CD4-positive, alpha-beta T cell treated with Interleukin-6 at 100 ng/mL for 8 hours (primary cell): ENCODE measurements around the gene PIGA.
"Not testable (repeated sequence)": the region's sequence is repeated elsewhere in the genome, so short reads cannot be mapped to it uniquely, and the experiment has no call there.

Source experiments
- DNase-seq: peaks from one replicate; pipeline ENCODE4 v3.0.0-alpha.2; 2020; ENCODE audit warnings: mixed read lengths, low spot score

The PIGA gene

DNA sequence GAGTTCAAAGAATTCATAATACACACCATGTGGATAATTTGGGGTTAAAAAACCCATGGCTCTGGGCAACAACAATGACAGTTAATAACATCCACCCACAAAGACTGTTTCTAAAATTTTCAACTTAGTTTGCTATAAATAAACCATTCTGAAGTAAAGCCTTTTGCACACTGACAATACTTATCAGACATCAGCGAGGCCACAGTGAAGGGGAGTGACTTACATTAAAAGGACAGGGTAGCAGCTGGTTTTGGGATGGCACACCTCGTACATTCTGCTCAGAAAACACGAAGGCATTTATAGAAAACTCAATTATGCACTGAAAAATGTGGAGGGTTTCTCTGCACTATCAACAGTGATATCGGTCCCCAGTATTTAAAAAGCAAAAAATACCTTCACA is 15.0 kb downstream of the PIGA start:
- no peak for DNase-seq

DNA sequence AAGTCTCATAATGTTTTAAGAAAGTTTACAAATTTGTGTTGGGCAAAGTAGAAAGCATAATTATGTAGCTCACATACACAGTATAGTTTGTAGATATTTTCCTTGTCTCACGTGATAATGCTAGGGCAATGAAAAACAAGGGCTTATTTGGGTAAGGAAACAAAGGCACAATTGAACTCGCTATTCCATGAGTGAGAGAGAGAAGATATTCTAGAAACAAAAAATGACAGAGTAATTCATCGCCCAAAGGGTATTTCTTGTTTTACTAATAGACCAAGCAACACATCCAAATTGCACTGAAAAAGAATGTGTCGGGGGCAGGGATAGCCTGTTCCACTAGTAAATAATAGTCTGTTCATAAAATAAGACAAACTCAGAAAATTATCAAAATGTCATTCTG is 16.2 kb downstream of the PIGA start:
- DNase-seq: no peak

DNA sequence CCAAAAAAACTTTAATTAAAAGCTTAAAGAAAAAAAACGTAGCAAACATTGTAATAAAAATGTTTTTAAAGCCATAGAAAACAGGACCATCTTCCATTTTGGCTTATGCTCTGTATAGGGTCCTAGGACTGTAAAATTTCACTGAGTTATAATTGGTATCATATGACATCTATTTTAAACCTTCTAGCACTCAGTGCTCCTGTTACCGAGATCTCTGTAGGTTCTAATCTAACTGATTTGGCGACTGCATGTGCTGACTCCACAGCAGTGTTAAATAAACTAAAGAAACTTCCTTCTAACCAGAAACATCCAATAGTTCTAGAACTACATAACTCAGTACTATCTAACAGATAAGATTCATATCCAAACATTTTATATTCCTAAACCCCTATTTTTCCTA is 19.8 kb downstream of the PIGA start, which contains the start of gene ASB11:
Gene ASB11 (minus strand): TSS at position 132 of the 400 bp plus-strand sequence. CDS start 35 bp downstream, at position 97.
- no peak for DNase-seq

DNA sequence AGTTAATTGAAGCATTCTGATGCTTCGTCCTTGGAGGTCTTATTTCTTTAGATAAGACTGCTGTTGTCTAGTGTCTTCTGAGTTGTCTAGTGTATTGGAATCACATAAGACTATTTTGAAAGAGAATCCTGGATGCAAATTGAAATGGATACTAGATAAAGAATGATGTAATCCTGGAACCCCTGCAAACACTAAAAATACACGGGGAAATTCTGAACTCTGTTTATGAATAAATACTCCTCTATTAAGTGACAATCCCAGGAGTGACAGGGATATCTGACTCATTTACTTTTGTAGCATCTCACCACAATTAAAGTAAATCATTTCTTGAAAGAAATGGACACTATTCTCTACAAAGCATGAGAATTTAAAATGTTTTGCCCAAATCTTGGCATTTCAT is 20.9 kb downstream of the PIGA start:
- DNase-seq: no peak

DNA sequence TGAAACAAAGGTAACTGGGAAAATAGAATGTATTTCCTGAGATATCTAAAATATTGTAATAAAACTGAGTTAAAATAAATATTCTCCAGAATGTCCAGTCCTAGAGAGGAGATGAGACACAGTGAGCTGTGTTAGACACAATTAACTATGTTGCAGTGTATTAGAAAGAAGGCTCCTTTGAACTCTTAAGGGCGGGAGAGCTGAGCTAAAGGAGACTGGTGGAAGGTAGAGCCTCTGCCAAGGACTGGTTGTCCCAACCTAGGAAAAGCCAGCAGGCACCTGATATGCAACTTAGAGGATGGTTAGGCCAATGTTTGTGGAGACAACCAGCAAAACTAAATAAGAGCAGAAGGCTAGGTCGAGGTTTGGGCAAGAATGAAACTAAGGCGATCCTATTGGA is 24.2 kb downstream of the PIGA start:
- DNase-seq: no peak

DNA sequence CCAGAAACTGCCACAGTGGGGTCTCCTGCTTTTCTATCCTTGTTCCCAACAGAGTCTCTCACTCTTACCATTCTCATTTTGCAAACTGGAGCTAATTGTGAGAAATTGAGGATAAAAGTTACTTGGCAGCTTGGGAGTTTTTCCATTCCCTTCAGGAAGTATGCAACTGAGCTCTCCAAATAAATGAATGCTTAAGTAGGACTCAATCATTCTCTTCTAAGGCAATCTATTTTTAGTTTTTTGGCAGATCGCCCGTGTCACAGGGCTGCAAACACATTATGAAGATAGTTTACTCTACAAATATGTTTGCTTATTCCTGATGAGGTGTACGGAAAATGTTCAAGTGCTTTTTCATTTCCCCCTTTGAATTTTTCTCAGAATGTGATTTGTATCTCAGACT is 25.2 kb downstream of the PIGA start:
- no peak for DNase-seq

DNA sequence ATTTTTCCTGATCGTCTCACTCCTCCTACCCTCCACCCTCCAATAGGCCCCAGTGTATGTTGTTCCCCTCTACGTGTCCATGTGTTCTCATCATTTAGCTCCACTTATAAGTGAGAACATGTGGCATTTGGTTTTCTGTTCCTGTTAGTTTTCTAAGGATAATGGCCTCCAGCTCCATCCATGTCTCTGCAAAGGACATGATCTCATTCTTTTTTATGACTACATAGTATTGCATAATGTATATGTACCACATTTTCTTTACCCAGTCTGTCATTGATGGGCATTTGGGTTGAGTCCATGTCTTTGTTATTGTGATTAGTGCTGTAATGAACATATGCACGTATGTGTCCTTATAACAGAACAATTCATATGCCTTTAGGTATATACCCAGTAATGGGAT is 29.4 kb downstream of the PIGA start:
- not testable (repeated sequence) for DNase-seq

DNA sequence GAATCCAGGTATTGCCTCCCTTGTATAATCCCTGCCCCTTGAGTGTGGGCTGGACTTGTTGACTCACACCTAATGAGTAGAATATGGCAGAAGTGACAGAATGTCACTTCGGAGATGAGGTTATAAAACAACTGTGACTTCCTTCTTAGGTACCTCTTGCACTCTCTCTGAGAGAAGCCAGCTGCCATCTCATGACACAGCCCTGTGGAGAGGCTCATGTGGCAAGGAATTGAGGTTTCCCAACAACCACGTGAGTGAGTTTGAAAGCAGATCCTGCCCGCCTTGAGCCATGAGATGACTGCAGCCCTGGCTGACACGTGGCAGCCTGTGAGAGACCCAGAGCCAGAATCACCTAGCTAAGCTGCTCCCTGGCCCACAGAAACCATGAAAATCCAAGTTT is 33.4 kb downstream of the PIGA start:
- DNase-seq: no peak

DNA sequence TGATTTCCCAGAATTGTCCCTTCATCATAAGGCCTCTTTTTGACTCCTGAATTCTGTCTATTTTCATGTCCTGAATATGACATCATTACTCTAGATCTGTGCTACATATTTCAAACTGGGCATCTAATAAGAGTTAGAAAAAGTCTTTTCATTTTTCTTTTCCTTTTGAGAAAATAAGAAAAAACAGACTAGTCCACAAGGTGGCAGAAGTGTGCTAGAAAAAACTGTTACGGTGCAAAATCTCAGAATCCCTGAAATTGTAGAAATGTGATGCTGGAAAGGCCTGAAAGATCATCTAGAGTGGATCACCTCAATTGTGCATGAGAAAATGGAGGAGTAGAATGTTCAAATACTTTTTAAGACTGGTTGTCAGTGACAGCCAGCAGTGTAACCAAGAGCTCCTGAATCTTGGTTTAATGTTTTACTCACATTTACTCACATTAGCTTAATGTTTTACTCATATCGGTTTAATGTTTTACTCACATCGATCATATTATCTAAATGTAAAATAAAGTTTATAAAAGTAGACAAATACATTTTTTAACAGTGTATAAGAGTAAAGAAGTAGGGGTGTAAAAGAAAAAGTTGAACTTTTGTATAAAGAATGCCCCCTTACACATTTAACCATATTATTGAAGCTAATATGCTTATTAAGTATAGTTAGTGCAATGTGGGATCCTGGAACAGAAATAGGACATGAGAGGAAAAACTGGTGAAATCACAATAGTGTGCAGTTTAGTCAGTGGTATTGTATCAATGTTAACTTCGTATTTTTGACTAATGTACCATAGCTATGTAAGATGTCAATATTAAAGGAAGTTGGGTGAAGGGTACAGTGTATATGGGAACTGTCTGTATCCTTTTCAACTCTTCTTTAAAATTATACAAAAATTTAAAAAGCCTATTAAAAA is 35.1 kb downstream of the PIGA start:
- no peak for DNase-seq

DNA sequence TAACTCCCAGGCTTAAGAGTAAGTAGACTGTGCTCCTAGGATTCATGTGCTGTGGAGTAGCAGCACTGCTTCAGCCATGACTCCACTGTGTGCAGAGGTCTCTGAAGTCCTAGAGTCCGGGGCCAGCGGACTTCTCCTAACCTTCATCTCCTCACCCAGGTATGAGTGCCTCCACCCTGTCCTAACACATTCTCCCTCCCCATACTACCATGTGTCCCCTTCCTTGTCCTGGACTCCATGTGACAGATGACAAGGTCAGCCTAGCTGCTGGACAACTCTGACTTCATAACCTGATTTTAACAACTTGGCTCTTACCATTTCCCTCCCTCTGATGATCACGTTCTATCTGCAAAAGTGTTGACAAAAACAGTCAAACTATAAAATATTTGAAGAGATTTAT is 36.5 kb downstream of the PIGA start:
- no peak for DNase-seq

DNA sequence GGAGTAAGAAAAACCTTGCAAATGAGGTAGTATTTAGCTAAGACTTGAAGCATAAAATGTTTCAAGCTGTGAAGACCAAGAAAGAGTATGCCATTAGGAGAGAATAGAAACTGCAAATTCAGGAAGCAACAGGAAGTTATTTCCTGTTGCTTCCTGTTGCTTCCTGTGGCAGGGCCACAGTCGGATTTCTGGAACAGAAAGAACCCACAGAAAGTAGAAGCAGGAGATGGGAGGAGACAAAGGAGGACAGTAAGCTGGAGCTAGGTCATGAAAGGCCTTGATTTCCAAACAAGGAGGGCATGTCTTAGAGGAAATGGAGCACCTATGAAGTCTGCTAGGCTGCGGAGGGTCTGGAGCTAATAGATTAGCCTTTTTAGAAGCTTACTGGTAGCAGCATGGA is 37.1 kb downstream of the PIGA start:
- DNase-seq: no peak

DNA sequence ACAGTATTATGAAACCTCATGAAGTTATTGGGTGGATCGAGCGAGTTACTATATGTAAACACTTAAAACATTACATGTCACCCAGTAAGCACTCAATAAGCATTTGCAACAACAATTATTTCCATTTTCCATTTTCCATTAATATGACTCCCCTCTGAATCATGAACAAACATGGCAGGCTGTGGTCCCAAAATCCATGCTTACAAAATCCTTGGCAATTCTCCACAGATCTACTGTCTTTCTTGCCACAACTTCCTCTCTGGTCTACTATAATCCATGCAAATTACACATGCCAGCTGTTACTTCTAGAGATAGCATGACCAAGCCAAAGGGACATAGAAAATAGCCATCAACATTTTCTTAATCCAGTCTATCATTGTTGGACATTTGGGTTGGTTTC is 41.9 kb downstream of the PIGA start:
- DNase-seq: no peak

DNA sequence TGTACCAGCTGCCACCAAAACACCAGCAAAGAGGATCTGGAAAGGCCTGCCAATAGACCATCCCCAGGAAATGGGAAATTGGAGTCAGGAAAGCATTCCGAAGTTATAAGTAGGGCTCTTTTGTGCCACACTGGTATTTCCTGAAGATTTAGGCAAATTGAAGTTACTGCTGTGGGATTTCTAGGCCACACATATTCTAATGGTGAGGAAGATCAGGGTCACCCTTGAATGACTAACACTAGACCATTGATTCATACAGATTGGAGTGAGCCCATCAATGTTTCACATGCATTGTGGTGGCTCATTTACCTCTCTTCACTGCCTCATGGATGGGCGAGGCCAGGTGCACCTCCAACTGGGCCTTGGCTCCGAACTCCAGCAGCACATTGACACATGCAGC is 42.5 kb downstream of the PIGA start:
- no peak for DNase-seq

DNA sequence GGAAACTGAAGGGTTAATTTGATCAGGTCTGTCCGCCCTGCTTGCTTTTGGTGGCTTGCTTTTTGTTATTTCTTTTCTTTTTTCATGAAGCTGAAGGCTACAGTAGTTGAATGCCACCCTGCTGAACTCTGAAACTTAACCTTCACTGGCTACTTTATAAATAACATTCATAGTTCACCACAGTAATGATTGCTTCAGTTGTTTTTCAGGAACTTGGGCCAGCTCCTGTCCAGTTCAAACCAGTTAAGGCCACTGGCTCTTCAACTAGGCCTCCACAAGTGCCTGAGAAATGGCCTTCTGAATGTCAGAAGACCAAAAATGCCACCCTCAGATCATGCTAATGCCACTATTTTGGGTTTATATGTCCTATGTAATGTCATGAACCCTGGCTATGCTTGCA is 57.7 kb downstream of the PIGA start:
- DNase-seq: no peak

DNA sequence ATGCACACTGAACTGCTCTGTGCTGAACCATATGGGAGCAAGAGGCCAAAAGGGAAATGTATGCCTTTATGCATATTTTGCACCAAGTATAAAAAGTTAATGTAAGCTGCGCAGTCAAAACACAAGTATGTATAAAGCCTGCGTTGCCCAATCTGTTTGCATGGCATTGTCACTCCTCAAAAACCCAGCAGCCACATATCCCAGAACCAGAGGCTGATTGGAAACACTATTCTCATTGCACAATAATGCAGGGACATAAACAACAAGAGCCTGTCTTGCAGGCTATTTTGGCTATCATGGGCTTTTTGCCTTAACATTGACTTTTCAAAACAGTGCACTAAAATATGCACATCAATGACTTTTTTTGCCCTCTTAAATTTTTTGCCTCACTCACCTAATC is 60.4 kb downstream of the PIGA start:
- DNase-seq: no peak

DNA sequence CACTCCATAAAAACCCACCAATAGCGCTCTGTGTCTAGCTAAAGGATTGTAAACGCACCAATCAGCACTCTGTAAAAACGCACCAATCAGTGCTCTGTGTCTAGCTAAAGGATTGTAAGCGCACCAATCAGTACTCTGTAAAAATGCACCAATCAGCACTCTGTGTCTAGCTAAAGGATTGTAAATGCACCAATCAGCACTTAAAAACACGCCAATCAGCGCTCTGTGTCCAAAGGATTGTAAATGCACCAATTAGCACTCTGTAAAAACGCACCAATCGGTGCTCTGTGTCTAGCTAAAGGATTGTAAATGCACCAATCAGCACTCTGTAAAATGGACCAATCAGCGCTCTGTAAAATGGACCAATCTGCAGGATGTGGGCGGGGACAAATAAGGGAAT is 62.0 kb downstream of the PIGA start:
- DNase-seq: not testable (repeated sequence)

DNA sequence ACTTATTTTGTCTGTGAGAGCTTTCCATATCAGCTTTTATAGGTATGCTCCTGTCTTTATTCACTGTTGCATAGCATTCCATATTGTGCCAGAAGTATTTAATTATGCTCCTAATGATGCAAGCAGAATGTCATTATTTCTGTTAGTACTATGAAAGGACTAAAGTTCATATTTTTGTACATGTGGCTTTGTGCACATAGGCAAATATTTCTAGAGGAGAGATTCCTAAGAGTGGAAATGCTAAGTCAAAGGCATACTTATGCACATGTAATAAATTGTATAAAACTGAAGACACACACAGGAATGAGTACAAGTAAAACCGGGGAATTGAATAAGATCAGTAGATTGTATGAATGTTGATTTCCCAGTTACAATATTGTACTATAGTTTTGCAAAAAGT is 63.6 kb downstream of the PIGA start:
- DNase-seq: no peak

DNA sequence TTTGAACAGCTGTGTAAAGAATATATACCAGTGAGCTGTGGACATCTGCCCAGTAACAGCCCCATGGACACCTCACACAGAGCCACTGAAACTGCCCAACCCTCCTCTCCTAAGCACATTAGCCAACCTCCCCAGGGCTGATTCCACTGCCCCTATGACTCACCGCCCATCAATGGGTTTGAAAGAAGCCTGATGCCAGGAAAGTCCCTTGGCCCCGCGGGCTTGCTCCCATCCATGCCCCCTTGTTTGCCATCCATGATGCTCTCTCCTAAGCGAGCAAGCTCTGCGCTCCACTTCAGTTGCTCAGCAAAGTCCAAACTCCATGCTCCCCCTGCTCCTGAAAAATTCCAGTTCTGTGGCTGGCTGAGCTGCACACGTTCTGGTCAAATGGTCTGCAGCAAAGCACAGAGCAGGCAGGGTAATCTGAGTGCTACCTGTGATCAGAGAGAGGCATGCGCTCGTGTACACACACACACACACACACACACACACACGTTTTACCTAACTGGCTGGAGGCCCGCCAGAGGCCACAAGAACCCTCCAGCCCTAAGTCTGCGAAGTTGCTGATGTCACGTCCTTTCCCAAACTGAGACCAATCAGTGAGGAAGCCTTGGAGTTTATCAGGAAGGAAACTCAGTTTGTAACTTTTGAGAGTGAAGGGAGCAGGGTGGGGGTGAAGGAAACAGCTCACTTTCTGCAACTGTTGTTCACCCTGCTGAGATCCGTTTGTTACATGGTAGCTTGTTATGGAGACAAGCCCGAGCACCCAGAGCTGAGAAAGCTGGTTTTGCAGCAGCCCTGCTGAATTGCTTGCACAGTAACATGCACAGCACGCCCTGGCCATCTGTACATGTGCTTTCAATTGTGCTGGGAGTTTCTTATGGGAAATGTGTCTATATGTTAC is 65.5 kb downstream of the PIGA start, which contains the start of gene ASB9:
Gene ASB9 (minus strand): TSS at position 466 of the 904 bp plus-strand sequence. CDS start 209 bp downstream, at position 257.
- DNase-seq: peak; percentile 12
